HFF-Myc (cell line): ENCODE measurements around the gene C6.

ENCODE experiments used
- DNase-seq: peaks from one replicate; pipeline ENCODE4 v3.0.0-alpha.2; 2011; ENCODE audit warnings: low read depth; ENCODE audit errors: extremely low read depth
- H3K4me3 ChIP-seq: replicated peaks from 2 replicates; pipeline ENCODE4 v1.5.1; 2011; ENCODE audit warnings: low read depth, mild to moderate bottlenecking, control low read depth, low read length
- TF ChIP-seq, protein P1 (sequence below): IDR thresholded peaks from 2 replicates; pipeline ENCODE4 v1.5.1; 2012; ENCODE audit warnings: mild to moderate bottlenecking, low read depth, low read length, control low read depth; ENCODE audit errors: missing control alignments

C6 gene

GRCh38 chr5:41143131-41143901 lies 70.0 kb downstream of the C6 start:
- no peak overlapping the region for H3K4me3 ChIP-seq
- TF ChIP-seq, protein P1, sequence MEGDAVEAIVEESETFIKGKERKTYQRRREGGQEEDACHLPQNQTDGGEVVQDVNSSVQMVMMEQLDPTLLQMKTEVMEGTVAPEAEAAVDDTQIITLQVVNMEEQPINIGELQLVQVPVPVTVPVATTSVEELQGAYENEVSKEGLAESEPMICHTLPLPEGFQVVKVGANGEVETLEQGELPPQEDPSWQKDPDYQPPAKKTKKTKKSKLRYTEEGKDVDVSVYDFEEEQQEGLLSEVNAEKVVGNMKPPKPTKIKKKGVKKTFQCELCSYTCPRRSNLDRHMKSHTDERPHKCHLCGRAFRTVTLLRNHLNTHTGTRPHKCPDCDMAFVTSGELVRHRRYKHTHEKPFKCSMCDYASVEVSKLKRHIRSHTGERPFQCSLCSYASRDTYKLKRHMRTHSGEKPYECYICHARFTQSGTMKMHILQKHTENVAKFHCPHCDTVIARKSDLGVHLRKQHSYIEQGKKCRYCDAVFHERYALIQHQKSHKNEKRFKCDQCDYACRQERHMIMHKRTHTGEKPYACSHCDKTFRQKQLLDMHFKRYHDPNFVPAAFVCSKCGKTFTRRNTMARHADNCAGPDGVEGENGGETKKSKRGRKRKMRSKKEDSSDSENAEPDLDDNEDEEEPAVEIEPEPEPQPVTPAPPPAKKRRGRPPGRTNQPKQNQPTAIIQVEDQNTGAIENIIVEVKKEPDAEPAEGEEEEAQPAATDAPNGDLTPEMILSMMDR = no peak
- no peak for DNase-seq

GRCh38 chr5:41127967-41128690 lies 85.2 kb downstream of the C6 start:
- TF ChIP-seq, protein P1 = no peak
- no peak for DNase-seq
- H3K4me3 ChIP-seq = no peak overlapping the region

DNA sequence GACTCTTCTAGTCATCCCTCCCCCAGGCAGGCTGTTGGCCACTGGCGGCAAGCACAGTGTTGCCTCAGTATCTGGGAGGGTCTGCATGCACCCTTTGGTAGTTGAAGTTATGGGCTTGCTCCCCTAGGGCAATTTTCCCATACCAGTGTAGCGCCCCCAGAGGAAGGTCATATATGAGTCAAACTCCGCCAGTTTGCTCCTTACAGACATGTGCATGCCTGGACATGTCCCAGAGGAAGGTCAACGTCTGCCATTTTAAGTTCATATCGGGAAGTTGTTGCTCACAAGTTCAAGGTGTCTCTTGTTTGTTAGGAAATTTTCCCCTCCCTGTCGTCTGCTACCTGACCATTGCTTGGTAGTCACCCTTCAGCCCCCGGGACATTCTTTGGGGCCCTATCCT lies 90.9 kb downstream of the C6 start:
- DNase-seq = peak; percentile 2
- TF ChIP-seq, protein P1 = no peak
- H3K4me3 ChIP-seq = no peak overlapping the region

DNA sequence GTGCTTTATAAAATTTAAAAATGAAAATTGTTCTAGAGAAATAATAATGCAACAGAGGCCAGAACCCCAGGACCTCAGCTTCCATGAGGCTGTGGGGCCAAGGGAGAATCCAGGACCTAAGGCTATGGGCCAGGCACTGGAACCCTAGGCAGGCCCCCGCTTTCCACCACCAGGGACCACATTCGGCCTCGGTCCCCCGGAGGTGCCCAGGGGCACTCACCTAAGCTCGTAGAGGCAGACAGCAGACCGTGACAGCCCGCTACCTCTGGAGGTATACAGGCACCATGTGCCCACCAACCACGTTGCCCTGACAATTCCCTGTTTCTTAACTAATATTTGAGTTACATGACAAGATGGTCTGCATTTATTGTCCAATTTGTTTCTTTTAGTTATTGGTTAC lies 92.7 kb downstream of the C6 start:
- TF ChIP-seq, protein P1 = no peak
- DNase-seq = no peak
- no peak overlapping the region for H3K4me3 ChIP-seq

DNA sequence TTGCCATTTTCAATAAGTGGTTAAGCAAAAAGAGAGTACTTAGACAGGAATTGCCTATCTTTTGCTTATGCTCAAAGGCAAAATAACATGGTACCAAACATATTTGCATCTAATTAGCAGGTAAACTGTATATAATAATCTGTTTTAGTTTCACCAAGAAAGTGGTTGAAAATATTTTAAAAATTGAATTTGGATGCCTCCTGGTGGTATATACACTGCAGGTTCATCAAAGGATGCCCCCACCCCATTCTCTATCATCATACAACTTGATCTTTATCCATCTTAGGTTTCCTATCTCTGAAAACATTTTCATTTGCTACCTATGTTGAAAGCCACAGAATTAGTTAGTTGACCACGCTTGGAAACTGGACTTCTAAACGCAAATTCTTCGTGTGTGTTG lies 95.2 kb downstream of the C6 start:
- no peak overlapping the region for H3K4me3 ChIP-seq
- TF ChIP-seq, protein P1 = no peak
- DNase-seq = no peak

GRCh38 chr5:41115281-41115680 lies 98.1 kb downstream of the C6 start:
- DNase-seq = no peak
- TF ChIP-seq, protein P1 = no peak
- no peak overlapping the region for H3K4me3 ChIP-seq
